ENCODE data around the gene SPATA20.

The SPATA20 gene

DNA sequence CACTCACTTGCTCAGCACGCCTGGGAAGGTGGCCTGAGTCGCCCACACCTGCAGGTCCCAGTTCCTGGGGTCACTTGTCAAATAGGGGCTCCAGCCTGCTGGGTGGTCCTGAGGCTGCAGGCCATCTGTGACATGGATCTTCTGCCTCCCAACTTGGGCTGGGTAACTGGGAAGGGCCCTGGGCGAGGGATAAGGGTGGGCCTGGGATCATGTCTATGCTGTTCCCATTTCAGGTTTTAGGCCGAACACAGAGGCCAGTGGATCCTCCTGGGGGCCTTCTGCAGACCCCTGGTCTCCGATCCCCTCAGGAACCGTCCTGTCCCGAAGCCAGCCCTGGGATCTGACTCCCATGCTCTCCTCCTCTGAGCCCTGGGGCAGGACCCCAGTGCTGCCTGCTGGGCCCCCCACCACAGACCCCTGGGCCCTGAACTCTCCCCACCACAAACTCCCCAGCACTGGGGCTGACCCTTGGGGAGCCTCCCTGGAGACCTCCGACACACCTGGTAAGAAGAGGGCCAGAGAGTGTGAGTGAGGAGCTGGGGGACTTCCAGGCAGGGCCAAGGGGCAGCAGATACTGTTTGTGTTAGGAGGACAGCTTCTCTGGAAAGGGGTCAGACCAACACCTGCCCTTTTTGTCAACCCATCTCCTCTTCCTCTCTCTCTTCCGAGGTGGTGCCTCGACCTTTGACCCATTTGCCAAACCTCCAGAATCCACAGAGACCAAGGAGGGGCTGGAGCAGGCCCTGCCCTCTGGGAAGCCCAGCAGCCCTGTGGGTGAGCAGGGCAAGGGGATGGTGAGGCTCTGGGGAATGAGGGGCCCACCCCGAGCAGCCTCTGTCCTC lies 6.2 kb upstream of the SPATA20 start:
- H3K27ac ChIP-seq (ENCODE audit: extremely low read depth, low read depth, low read length), result peak overlapping the region; percentile 12; the same call in 1 of the 2 replicates
- ChIA-PET POLR2A (interaction anchor here (1.2 to 2.9 kb wide), 3 partner anchors 8 to 326 kb away, joined by 4 to 12 read pairs (median 5); partner anchors contain the start of genes EPN3 and TOB1), CTCF (interaction anchor here (0.6 to 6.7 kb wide), 10 partner anchors 9 to 542 kb away, joined by 3 to 58 read pairs (median 3); no protein-coding TSS in a partner anchor)
- TF ChIP-seq GLIS2 (tag by site-specific recombination; IDR thresholded peaks at IDR 0.05) (peak; percentile 63; the same call in 1 of the 2 replicates), ZNF155 (tag by site-specific recombination; IDR thresholded peaks at IDR 0.05) (no peak), ZNF174 (tag by site-specific recombination; IDR thresholded peaks at IDR 0.05) (no peak), GFI1B (tag by site-specific recombination; IDR thresholded peaks at IDR 0.05) (no peak), YY1 (tag by site-specific recombination; IDR thresholded peaks at IDR 0.05) (no peak), SP2 (tag by site-specific recombination; IDR thresholded peaks at IDR 0.05) (no peak), ZNF423 (tag by site-specific recombination; IDR thresholded peaks at IDR 0.05) (no peak), SP3 (tag by site-specific recombination; IDR thresholded peaks at IDR 0.05) (peak; percentile 25; the same call in 1 of the 2 replicates), ZNF37A (tag by site-specific recombination; IDR thresholded peaks at IDR 0.05) (no peak), ZNF792 (tag by site-specific recombination; IDR thresholded peaks at IDR 0.05) (no peak), KLF8 (tag by site-specific recombination; IDR thresholded peaks at IDR 0.05) (no peak), ZNF169 (tag by site-specific recombination; IDR thresholded peaks at IDR 0.05) (no peak), ZNF341 (tag by site-specific recombination; IDR thresholded peaks at IDR 0.05; ENCODE audit: low read depth) (no peak)
- TF ChIP-seq, protein P1, sequence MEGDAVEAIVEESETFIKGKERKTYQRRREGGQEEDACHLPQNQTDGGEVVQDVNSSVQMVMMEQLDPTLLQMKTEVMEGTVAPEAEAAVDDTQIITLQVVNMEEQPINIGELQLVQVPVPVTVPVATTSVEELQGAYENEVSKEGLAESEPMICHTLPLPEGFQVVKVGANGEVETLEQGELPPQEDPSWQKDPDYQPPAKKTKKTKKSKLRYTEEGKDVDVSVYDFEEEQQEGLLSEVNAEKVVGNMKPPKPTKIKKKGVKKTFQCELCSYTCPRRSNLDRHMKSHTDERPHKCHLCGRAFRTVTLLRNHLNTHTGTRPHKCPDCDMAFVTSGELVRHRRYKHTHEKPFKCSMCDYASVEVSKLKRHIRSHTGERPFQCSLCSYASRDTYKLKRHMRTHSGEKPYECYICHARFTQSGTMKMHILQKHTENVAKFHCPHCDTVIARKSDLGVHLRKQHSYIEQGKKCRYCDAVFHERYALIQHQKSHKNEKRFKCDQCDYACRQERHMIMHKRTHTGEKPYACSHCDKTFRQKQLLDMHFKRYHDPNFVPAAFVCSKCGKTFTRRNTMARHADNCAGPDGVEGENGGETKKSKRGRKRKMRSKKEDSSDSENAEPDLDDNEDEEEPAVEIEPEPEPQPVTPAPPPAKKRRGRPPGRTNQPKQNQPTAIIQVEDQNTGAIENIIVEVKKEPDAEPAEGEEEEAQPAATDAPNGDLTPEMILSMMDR (tag by site-specific recombination; IDR thresholded peaks at IDR 0.05), result no peak
- no peak overlapping the region for H3K4me3 ChIP-seq (ENCODE audit: low read depth, low read length)
- peaks cover 8% of the 10 kb centered on the region for H3K4me1 ChIP-seq (ENCODE audit: control insufficient read depth, insufficient read depth, low read length)
- H3K9me3 ChIP-seq (ENCODE audit: control insufficient read depth, insufficient read depth, low read depth, low read length), result no peaks in the 10 kb centered on the region
- H3K36me3 ChIP-seq (ENCODE audit: control insufficient read depth in 2 of 2, insufficient read depth in 1 of 2, low read length in 2 of 2), result no peaks in the 10 kb centered on the region

- POLR2A ChIA-PET, result interaction anchor here (1.0 to 2.9 kb wide), 7 partner anchors 9 to 325 kb away, joined by 3 to 12 read pairs (median 5); partner anchors contain the start of genes EPN3 and TOB1
- CTCF ChIA-PET, result interaction anchor here (0.5 to 6.7 kb wide), 13 partner anchors 8 to 543 kb away, joined by 3 to 58 read pairs (median 3); no protein-coding TSS in a partner anchor
- TF ChIP-seq KLF16 (tag by site-specific recombination; IDR thresholded peaks at IDR 0.05) (no peak), ZNF335 (tag by site-specific recombination; conservative IDR thresholded peaks at IDR 0.05) (no peak), ZNF704 (tag by site-specific recombination; IDR thresholded peaks at IDR 0.05) (no peak), ZNF626 (tag by site-specific recombination; IDR thresholded peaks at IDR 0.05) (no peak), ZNF214 (tag by site-specific recombination; IDR thresholded peaks at IDR 0.05; ENCODE audit: borderline replicate concordance) (no peak), SCRT1 (tag by site-specific recombination; IDR thresholded peaks at IDR 0.05; ENCODE audit: borderline replicate concordance) (no peak), ZNF394 (tag by site-specific recombination; IDR thresholded peaks at IDR 0.05; ENCODE audit: borderline replicate concordance) (no peak), ZFP37 (tag by site-specific recombination; IDR thresholded peaks at IDR 0.05) (no peak), ZNF510 (tag by site-specific recombination; IDR thresholded peaks at IDR 0.05; ENCODE audit: insufficient replicate concordance) (no peak), ZNF701 (tag by site-specific recombination; IDR thresholded peaks at IDR 0.05) (no peak), AEBP2 (tag by site-specific recombination; IDR thresholded peaks at IDR 0.05; ENCODE audit: borderline replicate concordance) (no peak), ZNF416 (tag by site-specific recombination; IDR thresholded peaks at IDR 0.05) (no peak), ZNF514 (tag by site-specific recombination; IDR thresholded peaks at IDR 0.05) (no peak), KLF10 (tag by site-specific recombination; IDR thresholded peaks at IDR 0.05) (no peak)
- TF ChIP-seq, protein P2, sequence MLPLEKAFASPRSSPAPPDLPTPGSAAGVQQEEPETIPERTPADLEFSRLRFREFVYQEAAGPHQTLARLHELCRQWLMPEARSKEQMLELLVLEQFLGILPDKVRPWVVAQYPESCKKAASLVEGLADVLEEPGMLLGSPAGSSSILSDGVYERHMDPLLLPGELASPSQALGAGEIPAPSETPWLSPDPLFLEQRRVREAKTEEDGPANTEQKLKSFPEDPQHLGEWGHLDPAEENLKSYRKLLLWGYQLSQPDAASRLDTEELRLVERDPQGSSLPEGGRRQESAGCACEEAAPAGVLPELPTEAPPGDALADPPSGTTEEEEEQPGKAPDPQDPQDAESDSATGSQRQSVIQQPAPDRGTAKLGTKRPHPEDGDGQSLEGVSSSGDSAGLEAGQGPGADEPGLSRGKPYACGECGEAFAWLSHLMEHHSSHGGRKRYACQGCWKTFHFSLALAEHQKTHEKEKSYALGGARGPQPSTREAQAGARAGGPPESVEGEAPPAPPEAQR (tag by site-specific recombination; IDR thresholded peaks at IDR 0.05), result no peak
These were observed 5.6 kb upstream of the SPATA20 start for GRCh38 chr17:50541402-50541715.

More at GRCh38 chr17:50541402-50541715, 5.6 kb upstream of the SPATA20 start:
- Histone ChIP-seq H3K4me3 (ENCODE audit: low read depth, low read length) (no peak overlapping the region), H3K9me3 (ENCODE audit: control insufficient read depth, insufficient read depth, low read depth, low read length) (no peaks in the 10 kb centered on the region), H3K4me1 (ENCODE audit: control insufficient read depth, insufficient read depth, low read length) (peaks cover 8% of the 10 kb centered on the region), H3K27ac (ENCODE audit: extremely low read depth, low read depth, low read length) (peak overlapping the region; percentile 42; the same call in 1 of the 2 replicates), H3K36me3 (ENCODE audit: control insufficient read depth in 2 of 2, insufficient read depth in 1 of 2, low read length in 2 of 2) (no peaks in the 10 kb centered on the region)

All from HEK293 (cell line).